PC-3 (cell line): ENCODE results near the gene TNFRSF6B. TPM values are rescaled to one million over a fixed set of nuclear protein-coding genes. Genes with fewer than 3 reads are reported as not detected.

Experiments
- ATAC-seq: fragments of 200-7000 bp; cut with Tn5 transposase; 2 replicates; pipeline ENCODE4 v1.9.1; 2020; ENCODE audit warnings: mild to moderate bottlenecking, moderate library complexity
- BruUV-seq: library from RNA; stranded (reverse); fragments of 400-500 nt; replicated peaks from 2 replicates; lab custom pipeline; 2021; lab: Mats Ljungman, UMichigan
- CTCF ChIA-PET: fragments of 300-600 bp; sonication (Branson Sonifier 250); formaldehyde crosslinking; loops from one replicate; lab custom pipeline; 2022; ENCODE audit warnings: antibody characterized with exemption; lab: Charles Lee
- POLR2A ChIA-PET: fragments of 300-600 bp; sonication (Branson Sonifier 250); formaldehyde crosslinking; loops from one replicate; lab custom pipeline; 2022; ENCODE audit warnings: antibody characterized with exemption; ENCODE audit not compliant: unreplicated experiment; lab: Charles Lee
- DNase-seq: peaks from one replicate; pipeline ENCODE4 v3.0.0-alpha.2; 2015
- H2AFZ ChIP-seq: fragments of 300-600 bp; sonication (generic); 2 replicates; pipeline ENCODE4 v1.6.0; 2016; ENCODE audit warnings: antibody characterized with exemption, low read length
- H3F3A ChIP-seq: fragments of 300-600 bp; sonication (generic); one replicate; pipeline ENCODE4 v1.6.0; 2017; ENCODE audit warnings: antibody characterized with exemption, low read length, control low read depth, mild to moderate bottlenecking; ENCODE audit not compliant: unreplicated experiment
- H3K27ac ChIP-seq: fragments of 300-600 bp; sonication (generic); 2 replicates; pipeline ENCODE4 v1.5.1; 2016; ENCODE audit warnings: mild to moderate bottlenecking, low read length
- H3K27me3 ChIP-seq: fragments of 300-600 bp; sonication (generic); 2 replicates; pipeline ENCODE4 v1.6.1; 2016; ENCODE audit warnings: low read length, mixed read lengths
- H3K36me3 ChIP-seq: fragments of 300-600 bp; sonication (generic); 2 replicates; pipeline ENCODE4 v1.6.1; 2016; ENCODE audit warnings: low read depth, mixed run types, low read length, mixed read lengths
- H3K4me1 ChIP-seq: fragments of 300-600 bp; sonication (generic); 2 replicates; pipeline ENCODE4 v1.5.1; 2016; ENCODE audit warnings: low read length; ENCODE audit not compliant: insufficient read depth
- H3K4me2 ChIP-seq: fragments of 300-600 bp; sonication (generic); 2 replicates; pipeline ENCODE4 v1.6.0; 2016; ENCODE audit warnings: low read length
- H3K4me3 ChIP-seq: fragments of 300-600 bp; sonication (generic); 2 replicates; pipeline ENCODE4 v1.5.1; 2016; ENCODE audit warnings: mild to moderate bottlenecking, low read length, mixed read lengths
- H3K79me2 ChIP-seq: fragments of 300-600 bp; sonication (generic); 2 replicates; pipeline ENCODE4 v1.6.1; 2017; ENCODE audit warnings: low read length, mixed read lengths
- H3K9ac ChIP-seq: fragments of 300-600 bp; sonication (generic); 2 replicates; pipeline ENCODE4 v1.6.0; 2016; ENCODE audit warnings: mild to moderate bottlenecking, low read length
- H3K9me2 ChIP-seq: fragments of 300-600 bp; sonication (generic); replicated peaks from 2 replicates; pipeline ENCODE4 v1.6.1; 2016; ENCODE audit warnings: mixed run types, low read length, mixed read lengths
- H3K9me3 ChIP-seq: fragments of 300-600 bp; sonication (generic); 2 replicates; pipeline ENCODE4 v1.6.1; 2016; ENCODE audit warnings: low read length, mixed read lengths
- H4K20me1 ChIP-seq: fragments of 300-600 bp; sonication (generic); 2 replicates; pipeline ENCODE4 v1.6.1; 2016; ENCODE audit warnings: low read length, mixed read lengths
- EZH2 ChIP-seq: fragments of 300-600 bp; sonication (generic); IDR thresholded peaks from one replicate; pipeline ENCODE4 v1.6.1; 2017; ENCODE audit warnings: antibody characterized with exemption, mild to moderate bottlenecking, low read length; ENCODE audit not compliant: unreplicated experiment
- EZH2phosphoT487 ChIP-seq: fragments of 300-600 bp; sonication (generic); IDR thresholded peaks from 2 replicates; pipeline ENCODE4 v1.6.1; 2018; ENCODE audit warnings: mild to moderate bottlenecking, antibody characterized with exemption, low read length, borderline replicate concordance
- intact Hi-C: fragments of 100-400 bp; cut with micrococcal nuclease; formaldehyde crosslinking; loops from 2 replicates; pipeline ENCODE4 v1.9.0; 2023
- total RNA-seq: library from RNA; depleted of rRNA; stranded (reverse); fragments of >200 nt; gene quantifications from 2 replicates; pipeline ENCODE4 v1.2.3, GENCODE V29; 2014
- TF ChIP-seq, protein P1 (sequence below): fragments of 300-600 bp; sonication (generic); conservative IDR thresholded peaks from 2 replicates; pipeline ENCODE4 v1.5.1; 2017; ENCODE audit warnings: antibody characterized with exemption, low read depth, mild to moderate bottlenecking, low read length

Gene TNFRSF6B
- total RNA-seq, 1 experiment from 2014 or later = 41.6 TPM

DNA sequence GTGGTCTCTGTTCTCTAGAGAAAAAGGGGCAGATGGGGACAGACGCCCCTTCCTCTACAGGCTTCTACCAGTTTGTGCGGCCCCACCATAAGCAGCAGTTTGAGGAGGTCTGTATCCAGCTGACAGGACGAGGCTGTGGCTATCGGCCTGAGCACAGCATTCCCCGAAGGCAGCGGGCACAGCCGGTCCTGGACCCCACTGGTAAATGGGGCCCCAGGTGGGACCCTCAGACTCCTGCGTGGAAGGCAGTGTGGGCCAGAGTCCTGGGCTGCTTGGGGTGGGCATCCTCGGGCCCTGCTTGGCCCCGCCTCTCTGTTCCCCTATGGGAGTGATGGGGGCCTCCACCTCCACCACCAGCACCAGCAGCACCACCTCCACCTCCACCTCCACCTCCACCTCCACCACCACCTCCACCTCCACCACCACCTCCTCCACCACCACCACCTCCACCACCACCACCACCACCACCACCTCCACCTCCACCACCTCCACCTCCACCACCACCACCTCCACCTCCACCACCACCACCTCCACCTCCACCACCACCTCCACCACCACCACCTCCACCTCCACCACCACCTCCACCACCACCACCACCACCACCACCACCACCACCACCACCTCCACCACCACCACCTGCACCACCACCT lies 3.2 kb upstream of the TNFRSF6B start:
- ChIA-PET CTCF (no interaction called here), POLR2A (no interaction called here)
- H3K4me1 ChIP-seq = peaks cover 20% of the 10 kb centered on the region
- no peak overlapping the region for H3K9ac ChIP-seq
- TF ChIP-seq, protein P1, sequence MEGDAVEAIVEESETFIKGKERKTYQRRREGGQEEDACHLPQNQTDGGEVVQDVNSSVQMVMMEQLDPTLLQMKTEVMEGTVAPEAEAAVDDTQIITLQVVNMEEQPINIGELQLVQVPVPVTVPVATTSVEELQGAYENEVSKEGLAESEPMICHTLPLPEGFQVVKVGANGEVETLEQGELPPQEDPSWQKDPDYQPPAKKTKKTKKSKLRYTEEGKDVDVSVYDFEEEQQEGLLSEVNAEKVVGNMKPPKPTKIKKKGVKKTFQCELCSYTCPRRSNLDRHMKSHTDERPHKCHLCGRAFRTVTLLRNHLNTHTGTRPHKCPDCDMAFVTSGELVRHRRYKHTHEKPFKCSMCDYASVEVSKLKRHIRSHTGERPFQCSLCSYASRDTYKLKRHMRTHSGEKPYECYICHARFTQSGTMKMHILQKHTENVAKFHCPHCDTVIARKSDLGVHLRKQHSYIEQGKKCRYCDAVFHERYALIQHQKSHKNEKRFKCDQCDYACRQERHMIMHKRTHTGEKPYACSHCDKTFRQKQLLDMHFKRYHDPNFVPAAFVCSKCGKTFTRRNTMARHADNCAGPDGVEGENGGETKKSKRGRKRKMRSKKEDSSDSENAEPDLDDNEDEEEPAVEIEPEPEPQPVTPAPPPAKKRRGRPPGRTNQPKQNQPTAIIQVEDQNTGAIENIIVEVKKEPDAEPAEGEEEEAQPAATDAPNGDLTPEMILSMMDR = no peak
- TF ChIP-seq EZH2 (no peak), EZH2phosphoT487 (no peak)
- no peaks in the 10 kb centered on the region for H3K27me3 ChIP-seq
- no peak overlapping the region for H3K4me3 ChIP-seq
- no peaks in the 10 kb centered on the region for H4K20me1 ChIP-seq
- DNase-seq (no peak), ATAC-seq (no peak)
- no peaks in the 10 kb centered on the region for H3K9me3 ChIP-seq
- H3K79me2 ChIP-seq = 0 out of 2 replicates have a peak, but pooled peaks cover 7% of the 10 kb centered on the region
- intact Hi-C loops = no loop called here
- BruUV-seq = no TSS peak
- H3K9me2 ChIP-seq = no peaks in the 10 kb centered on the region
- no peak overlapping the region for H3K4me2 ChIP-seq
- H3K36me3 ChIP-seq = no peaks in the 10 kb centered on the region; the same call in 1 of the 2 replicates
- no peak overlapping the region for H2AFZ ChIP-seq
- no peak overlapping the region for H3K27ac ChIP-seq
- H3F3A ChIP-seq = no peaks in the 10 kb centered on the region

DNA sequence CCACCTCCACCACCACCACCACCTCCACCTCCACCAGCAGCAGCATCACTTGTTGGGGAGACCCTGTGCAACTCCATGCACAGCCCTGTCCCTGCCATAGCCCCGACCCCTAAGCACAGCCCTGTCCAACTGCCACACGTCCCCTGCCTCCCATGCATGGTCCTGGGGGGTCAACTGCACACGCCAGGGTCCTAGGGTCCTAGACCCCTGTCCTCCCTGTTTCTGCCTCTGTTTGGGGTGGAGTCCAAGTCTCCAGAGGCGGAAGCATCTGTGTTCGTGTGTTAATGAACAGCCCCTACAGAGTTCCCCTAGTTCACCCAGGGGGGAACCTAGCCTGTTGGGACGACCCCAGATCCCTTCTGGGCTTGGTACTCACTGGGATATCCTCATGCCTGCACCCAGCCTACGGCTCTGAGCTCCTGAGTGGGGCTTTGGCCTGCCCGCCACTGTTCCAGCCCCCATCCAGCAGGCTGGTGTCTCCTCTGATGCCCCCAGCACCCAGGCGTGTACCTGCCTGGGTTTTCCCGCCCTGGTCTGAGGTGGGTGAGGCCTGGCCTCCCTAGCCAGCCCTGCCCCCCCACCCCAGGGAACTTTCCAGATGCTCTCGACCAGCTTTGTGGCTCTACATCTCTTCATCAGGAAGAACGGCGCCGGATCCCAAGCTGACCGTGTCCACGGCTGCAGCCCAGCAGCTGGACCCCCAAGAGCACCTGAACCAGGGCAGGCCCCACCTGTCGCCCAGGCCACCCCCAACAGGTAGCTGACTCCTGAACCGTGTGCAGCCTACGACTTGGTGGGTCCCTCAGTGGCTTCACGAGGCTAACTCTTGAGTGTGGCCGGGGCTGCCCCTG lies 2.5 kb upstream of the TNFRSF6B start:
- no TSS peak for BruUV-seq
- DNase-seq (no peak), ATAC-seq (no peak)
- Histone ChIP-seq H3K79me2 (0 out of 2 replicates have a peak, but pooled peaks cover 7% of the 10 kb centered on the region), H3K27me3 (no peaks in the 10 kb centered on the region), H3K27ac (no peak overlapping the region), H3K9me2 (no peaks in the 10 kb centered on the region), H3K9me3 (no peaks in the 10 kb centered on the region), H3K9ac (no peak overlapping the region), H4K20me1 (no peaks in the 10 kb centered on the region), H3K4me2 (no peak overlapping the region), H2AFZ (no peak overlapping the region), H3K36me3 (no peaks in the 10 kb centered on the region; the same call in 1 of the 2 replicates), H3K4me3 (no peak overlapping the region), H3K4me1 (peaks cover 28% of the 10 kb centered on the region), H3F3A (no peaks in the 10 kb centered on the region)
- intact Hi-C loops = no loop called here
- no peak for TF ChIP-seq EZH2
- no peak for TF ChIP-seq EZH2phosphoT487
- ChIA-PET POLR2A (no interaction called here), CTCF (no interaction called here)

DNA sequence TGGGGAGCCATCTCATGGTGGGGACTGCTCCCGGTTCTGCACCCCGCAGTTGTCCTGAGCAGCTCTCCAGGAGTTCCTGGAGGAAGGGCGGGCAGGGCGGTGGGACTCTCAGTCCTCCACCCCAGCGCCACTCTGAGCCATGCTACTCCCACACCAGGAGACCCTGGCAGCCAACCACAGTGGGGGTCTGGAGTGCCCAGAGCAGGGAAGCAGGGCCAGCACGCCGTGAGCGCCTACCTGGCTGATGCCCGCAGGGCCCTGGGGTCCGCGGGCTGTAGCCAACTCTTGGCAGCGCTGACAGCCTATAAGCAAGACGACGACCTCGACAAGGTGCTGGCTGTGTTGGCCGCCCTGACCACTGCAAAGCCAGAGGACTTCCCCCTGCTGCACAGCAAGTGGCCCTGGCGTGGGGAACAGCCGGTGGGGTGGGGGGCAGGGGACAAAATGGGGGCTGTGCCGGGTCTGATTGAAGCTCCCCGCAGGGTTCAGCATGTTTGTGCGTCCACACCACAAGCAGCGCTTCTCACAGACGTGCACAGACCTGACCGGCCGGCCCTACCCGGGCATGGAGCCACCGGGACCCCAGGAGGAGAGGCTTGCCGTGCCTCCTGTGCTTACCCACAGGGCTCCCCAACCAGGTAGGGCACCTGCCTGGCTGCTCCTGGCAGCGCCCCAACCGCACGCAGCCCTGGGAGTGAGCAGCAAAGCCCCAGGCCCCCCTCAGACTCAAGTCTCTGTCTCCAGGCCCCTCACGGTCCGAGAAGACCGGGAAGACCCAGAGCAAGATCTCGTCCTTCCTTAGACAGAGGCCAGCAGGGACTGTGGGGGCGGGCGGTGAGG lies 1.6 kb upstream of the TNFRSF6B start:
- no peaks in the 10 kb centered on the region for H3K9me2 ChIP-seq
- ATAC-seq = no peak
- BruUV-seq = no TSS peak
- H3K79me2 ChIP-seq = 0 out of 2 replicates have a peak, but pooled peaks cover 7% of the 10 kb centered on the region
- CTCF ChIA-PET = no interaction called here
- no peak overlapping the region for H2AFZ ChIP-seq
- intact Hi-C loops = no loop called here
- H3K4me3 ChIP-seq = no peak overlapping the region
- TF ChIP-seq EZH2 (no peak), EZH2phosphoT487 (no peak)
- TF ChIP-seq, protein P1 = no peak
- H3K9ac ChIP-seq = no peak overlapping the region
- H3F3A ChIP-seq = no peaks in the 10 kb centered on the region
- H4K20me1 ChIP-seq = no peaks in the 10 kb centered on the region
- no peak overlapping the region for H3K4me2 ChIP-seq
- no peaks in the 10 kb centered on the region for H3K9me3 ChIP-seq
- H3K4me1 ChIP-seq = peaks cover 36% of the 10 kb centered on the region
- no peak overlapping the region for H3K27ac ChIP-seq
- POLR2A ChIA-PET = no interaction called here
- H3K27me3 ChIP-seq = no peaks in the 10 kb centered on the region
- no peak for DNase-seq
- H3K36me3 ChIP-seq = no peaks in the 10 kb centered on the region; the same call in 1 of the 2 replicates
